Omental fat pad (tissue), 4 donors: ENCODE data around the gene ASB4. TPM values are rescaled to one million over a fixed set of nuclear protein-coding genes. Genes with fewer than 3 reads are reported as not detected.

Experiments
- ATAC-seq: fragments of 150-250 bp; one replicate; pipeline ENCODE4 v1.9.1; 2016; ENCODE audit warnings: mild to moderate bottlenecking, moderate library complexity; ENCODE audit not compliant: low FRiP score
- DNase-seq: peaks from one replicate; pipeline ENCODE4 v3.0.0-alpha.2; 2019; ENCODE audit warnings: low spot score
- CTCF ChIP-seq, 3 donors: fragments of 450-650 bp; IDR thresholded peaks; one replicate each; pipeline ENCODE4 v1.5.1; 2016 to 2017; ENCODE audit warnings: antibody characterized with exemption in 3 of 3, mild to moderate bottlenecking in 3 of 3, moderate library complexity in 2 of 3
- total RNA-seq, 4 donors: library from RNA; depleted of rRNA; stranded (reverse); fragments of >200 nt; gene quantifications; one replicate each; pipeline ENCODE4 v1.1.0, GENCODE V29; 2016

The ASB4 gene
- total RNA-seq, 4 donors from 2014 or later = 0.12 to 0.28 TPM; not detected in 2

- DNase-seq (no peak), ATAC-seq (no peak)
- TF ChIP-seq CTCF (IDR thresholded peaks at IDR 0.05) = no peak
Observed at GRCh38 chr7:95553939-95554338, 68.2 kb downstream of the ASB4 start.

GRCh38 chr7:95556777-95557176 lies 71.0 kb downstream of the ASB4 start:
- ATAC-seq = no peak
- DNase-seq = no peak
- TF ChIP-seq CTCF (IDR thresholded peaks at IDR 0.05) = no peak

DNA sequence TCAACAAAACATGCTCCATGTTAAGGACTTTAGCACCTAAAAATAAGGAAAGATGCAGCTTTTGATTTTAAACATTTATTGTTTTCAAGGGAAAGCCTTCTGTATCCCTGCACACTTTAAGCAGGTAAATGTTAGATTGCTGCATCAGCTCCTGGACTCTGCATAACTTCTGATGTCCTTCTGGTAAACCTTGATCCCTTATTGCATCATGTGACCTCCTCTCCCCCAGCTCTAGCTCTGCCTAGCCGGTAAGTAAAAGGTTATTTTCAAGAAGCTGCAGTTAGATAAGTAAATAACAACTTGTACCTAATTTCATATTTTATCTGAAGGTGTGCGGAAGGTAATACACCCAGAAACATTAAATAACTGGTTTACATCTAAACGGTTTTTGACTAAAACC lies 73.1 kb downstream of the ASB4 start:
- no peak for TF ChIP-seq CTCF (IDR thresholded peaks at IDR 0.05)
- no peak for ATAC-seq
- DNase-seq = no peak

DNA sequence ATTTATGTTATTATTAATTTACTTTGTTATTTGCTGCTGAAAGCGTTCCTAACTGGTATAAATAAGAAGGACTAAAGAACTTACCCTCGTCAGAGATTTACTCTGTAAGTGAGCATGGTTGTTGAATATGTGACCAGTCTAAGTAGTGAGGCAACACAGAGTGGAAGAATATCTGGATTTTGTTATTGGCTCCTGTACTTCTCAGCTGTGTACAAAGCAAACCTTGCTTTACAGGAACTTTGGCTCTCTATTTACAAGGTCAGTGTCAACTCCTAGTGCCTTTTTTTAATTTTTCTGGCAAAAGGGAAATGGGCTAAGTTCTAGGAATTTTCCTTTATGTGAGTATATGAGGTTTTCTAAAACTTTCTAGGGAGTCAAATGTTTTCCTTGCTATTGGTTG lies 74.9 kb downstream of the ASB4 start:
- ATAC-seq (no peak), DNase-seq (no peak)
- TF ChIP-seq CTCF (IDR thresholded peaks at IDR 0.05) = no peak

- no peak for TF ChIP-seq CTCF (IDR thresholded peaks at IDR 0.05)
- ATAC-seq (no peak), DNase-seq (no peak)
Observed at GRCh38 chr7:95569720-95570119, 84.0 kb downstream of the ASB4 start.

GRCh38 chr7:95577137-95577536 lies 91.4 kb downstream of the ASB4 start:
- DNase-seq (no peak), ATAC-seq (no peak)
- TF ChIP-seq CTCF (IDR thresholded peaks at IDR 0.05) = no peak

DNA sequence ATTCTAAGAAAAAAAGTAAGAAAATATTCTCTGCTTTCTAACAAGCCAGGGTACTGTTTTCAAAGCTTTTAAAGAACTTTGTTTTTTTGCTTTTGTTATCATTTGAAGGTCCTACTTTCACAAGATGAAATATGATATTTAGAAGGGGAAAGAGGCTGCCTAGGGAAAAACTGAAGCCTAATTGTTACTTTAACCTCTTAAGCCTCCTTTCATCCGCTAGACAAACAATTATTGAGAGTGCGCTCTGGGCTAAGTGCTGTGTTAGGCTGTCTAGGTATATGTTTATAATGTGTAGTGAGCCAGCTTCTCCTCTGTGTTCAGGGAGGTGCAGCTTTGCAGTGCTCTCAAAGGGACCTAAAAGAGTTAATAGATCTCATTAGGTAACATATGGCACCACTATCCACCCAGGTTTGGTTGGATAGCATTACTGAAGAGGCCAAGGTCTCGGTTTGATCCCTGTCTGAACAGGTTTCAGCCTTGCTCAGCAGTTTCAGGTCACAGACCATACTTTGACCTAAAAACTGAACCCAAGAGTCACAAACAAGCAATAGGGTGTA lies 92.6 kb downstream of the ASB4 start:
- TF ChIP-seq CTCF (IDR thresholded peaks at IDR 0.05) = no peak

More for the DNA sequence above, 92.6 kb downstream of the ASB4 start:
- DNase-seq (no peak), ATAC-seq (no peak)
